Cardiac muscle cell (in vitro differentiated cells and primary cell): ENCODE data around the gene MIP. TPM values are rescaled to one million over a fixed set of nuclear protein-coding genes. Genes with fewer than 3 reads are reported as not detected.
"Not testable (repeated sequence)": the region's sequence is repeated elsewhere in the genome, so short reads cannot be mapped to it uniquely, and the experiment has no call there.

Source experiments
- DNase-seq, 2 donors: peaks; one replicate each; pipeline versions ENCODE4 v3.0.0 to v3.0.0-alpha.2; 2010 to 2017; ENCODE audit warnings: low read depth in 1 of 2, low spot score in 1 of 2
- H3K27ac ChIP-seq: fragments of 200-600 bp; sonication (generic); 2 replicates; pipeline ENCODE4 v1.5.1; 2016
- H3K27me3 ChIP-seq: fragments of 200-600 bp; sonication (generic); 2 replicates; pipeline ENCODE4 v1.6.0; 2016; ENCODE audit warnings: control low read depth
- H3K36me3 ChIP-seq: fragments of 200-600 bp; sonication (generic); 2 replicates; pipeline ENCODE4 v1.5.1; 2016; ENCODE audit warnings: control low read depth
- H3K4me1 ChIP-seq: fragments of 200-600 bp; sonication (generic); 2 replicates; pipeline ENCODE4 v1.8.1; 2017; ENCODE audit warnings: low read depth, mild to moderate bottlenecking, mixed run types
- H3K4me3 ChIP-seq: fragments of 200-600 bp; sonication (generic); 2 replicates; pipeline ENCODE4 v1.5.1; 2016; ENCODE audit warnings: mild to moderate bottlenecking
- H3K9me3 ChIP-seq: fragments of 200-600 bp; sonication (generic); 2 replicates; pipeline ENCODE4 v1.5.1; 2017; ENCODE audit warnings: low read depth, mild to moderate bottlenecking, control low read depth
- CTCF ChIP-seq: IDR thresholded peaks from 2 replicates; pipeline ENCODE4 v1.5.1; 2012; ENCODE audit warnings: low read depth, mild to moderate bottlenecking, low read length
- polyA plus RNA-seq: library from polyadenylated mRNA; unstranded; fragments of >200 nt; fragmentation: Nextera tagmentation; extraction: Ambion mirVana; gene quantifications from 2 replicates; pipeline ENCODE4 v1.2.1, GENCODE V29; 2016
- total RNA-seq: library from RNA; depleted of rRNA; stranded (reverse); fragments of >200 nt; gene quantifications from 2 replicates; pipeline ENCODE4 v1.2.3, GENCODE V29; 2016

MIP gene
- total and polyA plus RNA-seq, 2 experiments from 2014 or later, result 0.29 TPM; not detected in 1

- H3K4me1 ChIP-seq, result no peaks in the 10 kb centered on the region
- H3K27me3 ChIP-seq, result no peaks in the 10 kb centered on the region
- H3K27ac ChIP-seq, result no peak overlapping the region
- no peaks in the 10 kb centered on the region for H3K9me3 ChIP-seq
- no peak for DNase-seq
- TF ChIP-seq CTCF, result no peak
- H3K36me3 ChIP-seq, result no peaks in the 10 kb centered on the region
- H3K4me3 ChIP-seq, result no peak overlapping the region
Observed at GRCh38 chr12:56408799-56409417, 45.5 kb downstream of the MIP start.

GRCh38 chr12:56404227-56404626 lies 50.2 kb downstream of the MIP start:
- H3K9me3 ChIP-seq, H3K36me3 ChIP-seq, H3K27ac ChIP-seq, H3K4me1 ChIP-seq, H3K4me3 ChIP-seq, H3K27me3 ChIP-seq, DNase-seq: not testable (repeated sequence)

- H3K4me3 ChIP-seq, H3K36me3 ChIP-seq, H3K27ac ChIP-seq, H3K27me3 ChIP-seq, H3K4me1 ChIP-seq, DNase-seq, H3K9me3 ChIP-seq: not testable (repeated sequence)
Observed at GRCh38 chr12:56401612-56402011, 52.8 kb downstream of the MIP start.

- H3K4me3 ChIP-seq, H3K4me1 ChIP-seq, H3K9me3 ChIP-seq, H3K27ac ChIP-seq, DNase-seq, H3K27me3 ChIP-seq, H3K36me3 ChIP-seq: not testable (repeated sequence)
Observed at GRCh38 chr12:56401125-56401524, 53.3 kb downstream of the MIP start.

Other genes with a start within 250 kb of the MIP start
- gene RNF41, start 232.7 kb downstream of the MIP start, total RNA-seq, result 37.2 and 55.7 TPM in 2 replicates
- gene RNF41, start 232.7 kb downstream of the MIP start, polyA plus RNA-seq, result 17.3 and 21.1 TPM in 2 replicates
- 14.8 and 32.0 TPM in 2 replicates for gene NABP2, start 230.3 kb downstream of the MIP start, total RNA-seq
- 6.8 and 10.7 TPM in 2 replicates for gene NABP2, start 230.3 kb downstream of the MIP start, polyA plus RNA-seq
- 0.67 TPM in 1 of 2 replicates, not detected in the other for gene SLC39A5, start 224.6 kb downstream of the MIP start, total RNA-seq
- gene SLC39A5, start 224.6 kb downstream of the MIP start, polyA plus RNA-seq, result 1.0 TPM in 1 of 2 replicates, not detected in the other
- 18.0 and 19.3 TPM in 2 replicates for gene ANKRD52, start 196.3 kb downstream of the MIP start, total RNA-seq
- gene ANKRD52, start 196.3 kb downstream of the MIP start, polyA plus RNA-seq, result 34.9 and 37.7 TPM in 2 replicates
- gene COQ10A, start 187.7 kb downstream of the MIP start, total RNA-seq, result 40.3 and 53.6 TPM in 2 replicates
- gene COQ10A, start 187.7 kb downstream of the MIP start, polyA plus RNA-seq, result 65.6 and 67.2 TPM in 2 replicates
- 280 and 360 TPM in 2 replicates for gene CS, start 154.3 kb downstream of the MIP start, total RNA-seq
- gene CS, start 154.3 kb downstream of the MIP start, polyA plus RNA-seq, result 243 and 289 TPM in 2 replicates
- 85.3 and 107 TPM in 2 replicates for gene CNPY2, start 138.7 kb downstream of the MIP start, total RNA-seq
- gene CNPY2, start 138.7 kb downstream of the MIP start, polyA plus RNA-seq, result 245 and 302 TPM in 2 replicates
- gene PAN2, start 120.7 kb downstream of the MIP start, total RNA-seq, result 52.6 and 63.1 TPM in 2 replicates
- 72.7 and 76.0 TPM in 2 replicates for gene PAN2, start 120.7 kb downstream of the MIP start, polyA plus RNA-seq
- gene IL23A, start 115.8 kb downstream of the MIP start, total RNA-seq, result 0.63 TPM in 1 of 2 replicates, not detected in the other
- 0.52 TPM in 1 of 2 replicates, not detected in the other for gene IL23A, start 115.8 kb downstream of the MIP start, polyA plus RNA-seq
- 59.4 and 78.7 TPM in 2 replicates for gene STAT2, start 94.5 kb downstream of the MIP start, total RNA-seq
- 56.2 and 78.5 TPM in 2 replicates for gene STAT2, start 94.5 kb downstream of the MIP start, polyA plus RNA-seq
- gene APOF, start 91.8 kb downstream of the MIP start, total RNA-seq, result not detected in 2 replicates
- not detected in 2 replicates for gene APOF, start 91.8 kb downstream of the MIP start, polyA plus RNA-seq
- gene TIMELESS, start 5.2 kb downstream of the MIP start, total RNA-seq, result 12.8 and 19.6 TPM in 2 replicates
- gene TIMELESS, start 5.2 kb downstream of the MIP start, polyA plus RNA-seq, result 22.7 and 28.5 TPM in 2 replicates
- gene SPRYD4, start 13.9 kb upstream of the MIP start, total RNA-seq, result 3.6 and 4.9 TPM in 2 replicates
- 4.4 and 5.3 TPM in 2 replicates for gene SPRYD4, start 13.9 kb upstream of the MIP start, polyA plus RNA-seq
- 1.3 and 1.4 TPM in 2 replicates for gene GLS2, start 33.5 kb upstream of the MIP start, total RNA-seq
- gene GLS2, start 33.5 kb upstream of the MIP start, polyA plus RNA-seq, result 1.2 and 1.3 TPM in 2 replicates
- 8.5 and 11.4 TPM in 2 replicates for gene RBMS2, start 67.2 kb upstream of the MIP start, total RNA-seq
- 13.1 and 14.6 TPM in 2 replicates for gene RBMS2, start 67.2 kb upstream of the MIP start, polyA plus RNA-seq
- 72.4 and 153 TPM in 2 replicates for gene BAZ2A, start 175.7 kb upstream of the MIP start, total RNA-seq
- gene BAZ2A, start 175.7 kb upstream of the MIP start, polyA plus RNA-seq, result 65.0 and 104 TPM in 2 replicates
- gene ATP5F1B, start 191.3 kb upstream of the MIP start, total RNA-seq, result 1,322 and 1,661 TPM in 2 replicates
- gene ATP5F1B, start 191.3 kb upstream of the MIP start, polyA plus RNA-seq, result 3,161 and 3,964 TPM in 2 replicates
- 59.9 and 82.2 TPM in 2 replicates for gene PTGES3, start 233.6 kb upstream of the MIP start, total RNA-seq
- gene PTGES3, start 233.6 kb upstream of the MIP start, polyA plus RNA-seq, result 210 and 262 TPM in 2 replicates